Upper lobe of left lung (tissue), 4 donors: ENCODE measurements around the gene PRKCZ.

ENCODE experiments used
- CTCF ChIP-seq, 6 experiments: fragments of 450-650 bp in 4 of 6; fragments of 200-600 bp in 2 of 6; sonication (generic) in 2 of 6; IDR thresholded peaks; one replicate each; pipeline ENCODE4 v1.5.1; 2016 to 2019; ENCODE audit warnings: antibody characterized with exemption in 6 of 6
- EP300 ChIP-seq, 4 donors: sonication (generic); formaldehyde crosslinking; IDR thresholded peaks; one replicate each; pipeline ENCODE4 v1.5.1; 2017; ENCODE audit warnings: antibody characterized with exemption in 4 of 4, control low read depth in 2 of 4
- POLR2A ChIP-seq, 4 donors: fragments of 450-650 bp; IDR thresholded peaks; one replicate each; pipeline ENCODE4 v1.5.1; 2016 to 2017; ENCODE audit warnings: antibody characterized with exemption in 4 of 4, mild to moderate bottlenecking in 2 of 4

- no peak for TF ChIP-seq CTCF (IDR thresholded peaks at IDR 0.05)
- TF ChIP-seq POLR2A (IDR thresholded peaks at IDR 0.05) = no peak
- no peak for TF ChIP-seq EP300 (IDR thresholded peaks at IDR 0.05)
These were observed 38.2 kb downstream of the PRKCZ start for GRCh38 chr1:2088458-2088857.
